ENCODE results near the gene NCAPG2.
"Not testable (repeated sequence)": the region's sequence is repeated elsewhere in the genome, so short reads cannot be mapped to it uniquely, and the experiment has no call there.

The NCAPG2 gene

GRCh38 chr7:158626289-158626688, 78.3 kb downstream of the NCAPG2 start:
- not testable (repeated sequence) for DNase-seq (ENCODE audit: low spot score)

- no peak for DNase-seq (ENCODE audit: low spot score)
Measured at GRCh38 chr7:158623241-158623640, 81.4 kb downstream of the NCAPG2 start.

- no peak for DNase-seq (ENCODE audit: low spot score)
Measured at GRCh38 chr7:158620839-158621441, 83.7 kb downstream of the NCAPG2 start.

- no peak for DNase-seq (ENCODE audit: low spot score)
Measured at GRCh38 chr7:158620418-158620817, 84.2 kb downstream of the NCAPG2 start.

- no peak for DNase-seq (ENCODE audit: low spot score)
Measured at GRCh38 chr7:158618745-158619140, 85.9 kb downstream of the NCAPG2 start.

- peak; percentile 21 for DNase-seq (ENCODE audit: low spot score)
Measured at GRCh38 chr7:158617737-158618128, 86.9 kb downstream of the NCAPG2 start.

- no peak for DNase-seq (ENCODE audit: low spot score)
Measured at GRCh38 chr7:158616050-158616449, 88.6 kb downstream of the NCAPG2 start.

GRCh38 chr7:158614700-158615099, 89.9 kb downstream of the NCAPG2 start:
- DNase-seq (ENCODE audit: low spot score), result peak; percentile 76

- DNase-seq (ENCODE audit: low spot score), result no peak
Measured at GRCh38 chr7:158613481-158613880, 91.1 kb downstream of the NCAPG2 start.

GRCh38 chr7:158612546-158612945, 92.1 kb downstream of the NCAPG2 start:
- no peak for DNase-seq (ENCODE audit: low spot score)

GRCh38 chr7:158611541-158611940, 93.1 kb downstream of the NCAPG2 start:
- no peak for DNase-seq (ENCODE audit: low spot score)

- no peak for DNase-seq (ENCODE audit: low spot score)
Measured at GRCh38 chr7:158609313-158609974, 95.2 kb downstream of the NCAPG2 start.

- DNase-seq (ENCODE audit: low spot score), result no peak
Measured at GRCh38 chr7:158607563-158607962, 97.0 kb downstream of the NCAPG2 start.

GRCh38 chr7:158606671-158607424, 97.8 kb downstream of the NCAPG2 start:
- DNase-seq (ENCODE audit: low spot score), result no peak

- DNase-seq (ENCODE audit: low spot score), result no peak
Measured at GRCh38 chr7:158606129-158606528, 98.5 kb downstream of the NCAPG2 start.

GRCh38 chr7:158603773-158604755, 100.5 kb downstream of the NCAPG2 start:
- no peak for DNase-seq (ENCODE audit: low spot score)

- no peak for DNase-seq (ENCODE audit: low spot score)
Measured at GRCh38 chr7:158602905-158603772, 101.5 kb downstream of the NCAPG2 start.

GRCh38 chr7:158602041-158602440, 102.6 kb downstream of the NCAPG2 start:
- no peak for DNase-seq (ENCODE audit: low spot score)

- DNase-seq (ENCODE audit: low spot score), result no peak
Measured at GRCh38 chr7:158601090-158601489, 103.5 kb downstream of the NCAPG2 start.

GRCh38 chr7:158596745-158597144, 107.9 kb downstream of the NCAPG2 start:
- DNase-seq (ENCODE audit: low spot score), result no peak

GRCh38 chr7:158596309-158596708, 108.3 kb downstream of the NCAPG2 start:
- no peak for DNase-seq (ENCODE audit: low spot score)

Data from hepatic stellate cell (primary cell).